Peyer's patch (tissue), 4 donors: Measurements from ENCODE around the gene RYR1.

Experiments
- POLR2A ChIP-seq, 2 donors: fragments of 450-650 bp; IDR thresholded peaks; one replicate each; pipeline ENCODE4 v1.5.1; 2017; ENCODE audit warnings: antibody characterized with exemption in 2 of 2, mild to moderate bottlenecking in 2 of 2, moderate library complexity in 2 of 2
- TF ChIP-seq, protein P1 (sequence below), 6 experiments: fragments of 450-650 bp in 4 of 6; fragments of 200-600 bp in 2 of 6; sonication (generic) in 1 of 6; IDR thresholded peaks; one replicate each; pipeline ENCODE4 v1.5.1; 2017 to 2019; ENCODE audit warnings: antibody characterized with exemption in 6 of 6, mild to moderate bottlenecking in 3 of 6, moderate library complexity in 1 of 6

DNA sequence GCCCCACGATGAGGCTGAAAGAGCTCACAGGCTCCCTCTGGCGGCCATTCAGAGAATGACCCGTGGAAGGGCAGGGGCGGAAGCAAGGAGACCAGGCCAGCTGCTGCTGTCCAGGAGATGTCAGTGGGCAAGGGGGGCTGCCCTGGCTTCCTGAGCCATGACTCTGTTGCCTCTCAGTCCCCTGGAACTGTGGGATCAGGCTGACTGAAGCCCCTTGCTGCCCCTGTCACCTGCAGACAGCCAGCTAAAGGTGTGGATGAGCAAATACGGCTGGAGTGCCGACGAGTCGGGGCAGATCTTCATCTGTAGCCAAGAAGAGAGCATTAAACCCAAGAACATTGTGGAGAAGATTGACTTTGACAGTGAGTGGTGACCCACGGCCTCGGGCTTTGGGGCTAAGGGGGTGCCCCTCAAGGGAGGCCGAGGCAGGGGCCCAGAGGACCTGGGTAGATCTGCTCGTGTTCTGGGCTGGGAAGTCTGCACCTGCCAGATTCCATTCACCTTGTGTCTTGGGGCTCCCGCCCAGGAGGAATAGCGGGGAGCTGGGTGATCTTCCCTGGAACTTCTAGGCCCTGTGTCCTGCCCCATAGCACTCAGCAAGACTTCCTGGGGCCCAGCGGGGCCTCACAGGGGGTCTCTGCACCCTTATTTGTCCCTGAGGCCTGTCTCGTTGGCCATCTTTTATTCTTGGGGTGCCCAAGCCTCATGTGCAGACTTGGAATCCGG lies 201.4 kb downstream of the RYR1 start:
- TF ChIP-seq, protein P1, sequence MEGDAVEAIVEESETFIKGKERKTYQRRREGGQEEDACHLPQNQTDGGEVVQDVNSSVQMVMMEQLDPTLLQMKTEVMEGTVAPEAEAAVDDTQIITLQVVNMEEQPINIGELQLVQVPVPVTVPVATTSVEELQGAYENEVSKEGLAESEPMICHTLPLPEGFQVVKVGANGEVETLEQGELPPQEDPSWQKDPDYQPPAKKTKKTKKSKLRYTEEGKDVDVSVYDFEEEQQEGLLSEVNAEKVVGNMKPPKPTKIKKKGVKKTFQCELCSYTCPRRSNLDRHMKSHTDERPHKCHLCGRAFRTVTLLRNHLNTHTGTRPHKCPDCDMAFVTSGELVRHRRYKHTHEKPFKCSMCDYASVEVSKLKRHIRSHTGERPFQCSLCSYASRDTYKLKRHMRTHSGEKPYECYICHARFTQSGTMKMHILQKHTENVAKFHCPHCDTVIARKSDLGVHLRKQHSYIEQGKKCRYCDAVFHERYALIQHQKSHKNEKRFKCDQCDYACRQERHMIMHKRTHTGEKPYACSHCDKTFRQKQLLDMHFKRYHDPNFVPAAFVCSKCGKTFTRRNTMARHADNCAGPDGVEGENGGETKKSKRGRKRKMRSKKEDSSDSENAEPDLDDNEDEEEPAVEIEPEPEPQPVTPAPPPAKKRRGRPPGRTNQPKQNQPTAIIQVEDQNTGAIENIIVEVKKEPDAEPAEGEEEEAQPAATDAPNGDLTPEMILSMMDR (IDR thresholded peaks at IDR 0.05), result peak; percentile 89 to 95 (median 92)
- no peak for TF ChIP-seq POLR2A (IDR thresholded peaks at IDR 0.05)
